Ishikawa (cell line): ENCODE results near the gene PRXL2A.

Experiments
- CEBPB ChIP-seq: IDR thresholded peaks from 2 replicates; pipeline ENCODE4 v1.6.1; 2012
- CREB1 ChIP-seq: IDR thresholded peaks from 2 replicates; pipeline ENCODE4 v1.6.1; 2012; ENCODE audit warnings: low read depth
- EGR1 ChIP-seq: IDR thresholded peaks from 2 replicates; pipeline ENCODE4 v1.6.1; 2012
- EP300 ChIP-seq: IDR thresholded peaks from 2 replicates; pipeline ENCODE4 v1.6.1; 2012; ENCODE audit warnings: borderline replicate concordance
- FOXM1 ChIP-seq: IDR thresholded peaks from 2 replicates; pipeline ENCODE4 v1.6.1; 2012; ENCODE audit warnings: low read depth, borderline replicate concordance
- MAX ChIP-seq: IDR thresholded peaks from 2 replicates; pipeline ENCODE4 v1.6.1; 2012
- NFIC ChIP-seq: IDR thresholded peaks from 2 replicates; pipeline ENCODE4 v1.6.1; 2012
- RAD21 ChIP-seq: IDR thresholded peaks from 2 replicates; pipeline ENCODE4 v1.6.1; 2012; ENCODE audit warnings: low read depth
- REST ChIP-seq: IDR thresholded peaks from 2 replicates; pipeline ENCODE4 v1.6.1; 2012; ENCODE audit warnings: low read depth, mild to moderate bottlenecking
- TAF1 ChIP-seq: IDR thresholded peaks from 2 replicates; pipeline ENCODE4 v1.6.1; 2012; ENCODE audit warnings: low read depth, mild to moderate bottlenecking
- TCF12 ChIP-seq: IDR thresholded peaks from 2 replicates; pipeline ENCODE4 v1.6.1; 2012; ENCODE audit warnings: low read depth
- TEAD4 ChIP-seq: IDR thresholded peaks from 2 replicates; pipeline ENCODE4 v1.6.1; 2012
- USF1 ChIP-seq: IDR thresholded peaks from 2 replicates; pipeline ENCODE4 v1.6.1; 2012
- ZBTB7A ChIP-seq: IDR thresholded peaks from 2 replicates; pipeline ENCODE4 v1.6.1; 2012; ENCODE audit warnings: low read depth

Gene PRXL2A

GRCh38 chr10:80447436-80448190 is 39.3 kb downstream of the PRXL2A start:
- TF ChIP-seq REST (no peak), FOXM1 (no peak), EP300 (no peak), CREB1 (no peak), MAX (no peak), USF1 (peak; percentile 37; the same call in 1 of the 2 replicates)

- TF ChIP-seq REST (no peak), NFIC (no peak), TEAD4 (no peak), CREB1 (no peak), FOXM1 (no peak), EGR1 (no peak), TAF1 (no peak)
Observed at GRCh38 chr10:80448209-80448942, 40.0 kb downstream of the PRXL2A start.

GRCh38 chr10:80449520-80449919 is 41.2 kb downstream of the PRXL2A start:
- TF ChIP-seq FOXM1 = no peak
- TF ChIP-seq TCF12 = no peak
- no peak for TF ChIP-seq ZBTB7A
- TF ChIP-seq MAX = no peak
- TF ChIP-seq REST = no peak
- TF ChIP-seq EGR1 = no peak
- no peak for TF ChIP-seq RAD21
- TF ChIP-seq EP300 = no peak
- no peak for TF ChIP-seq CEBPB
- no peak for TF ChIP-seq TAF1
- TF ChIP-seq NFIC = no peak
- no peak for TF ChIP-seq USF1

- no peak for TF ChIP-seq REST
- no peak for TF ChIP-seq ZBTB7A
- no peak for TF ChIP-seq CREB1
- TF ChIP-seq EGR1 = no peak
- no peak for TF ChIP-seq RAD21
- TF ChIP-seq TCF12 = no peak
- no peak for TF ChIP-seq EP300
- TF ChIP-seq MAX = no peak
- TF ChIP-seq USF1 = no peak
- no peak for TF ChIP-seq FOXM1
- no peak for TF ChIP-seq TAF1
- TF ChIP-seq CEBPB = no peak
Observed at GRCh38 chr10:80451132-80451531, 42.8 kb downstream of the PRXL2A start.
